OCI-LY3 (cell line): Measurements from ENCODE around the gene EDNRB.

Experiments used
- H2AFZ ChIP-seq: fragments of 200-600, 300-600 bp; shearing (Covaris generic); 2 replicates; pipeline ENCODE4 v1.6.0; 2014; ENCODE audit warnings: antibody characterized with exemption, low read depth, low read length
- H3K27ac ChIP-seq: fragments of 200-600, 300-600 bp; sonication (generic); 2 replicates; pipeline ENCODE4 v1.5.1; 2014; ENCODE audit warnings: mild to moderate bottlenecking, low read length, moderate library complexity, mixed read lengths
- H3K27me3 ChIP-seq: fragments of 200-600, 300-600 bp; sonication (generic); 2 replicates; pipeline ENCODE4 v1.6.1; 2014; ENCODE audit warnings: low read depth, low read length, mixed read lengths
- H3K36me3 ChIP-seq: fragments of 200-600, 300-600 bp; sonication (generic); replicated peaks from 2 replicates; pipeline ENCODE3; 2014; ENCODE audit warnings: low read depth, low read length, mixed read lengths
- H3K4me1 ChIP-seq: fragments of 300-600, 200-600 bp; sonication (generic); 2 replicates; pipeline ENCODE4 v1.6.1; 2014; ENCODE audit warnings: low read length, mixed read lengths
- H3K4me2 ChIP-seq: fragments of 200-600, 300-600 bp; sonication (generic); 2 replicates; pipeline ENCODE4 v1.6.1; 2014; ENCODE audit warnings: low read length, mixed read lengths
- H3K4me3 ChIP-seq: fragments of 300-600, 200-600 bp; sonication (generic); 2 replicates; pipeline ENCODE4 v1.5.1; 2014; ENCODE audit warnings: antibody characterized with exemption, mild to moderate bottlenecking, low read length, moderate library complexity
- H3K79me2 ChIP-seq: fragments of 300-600, 200-600 bp; shearing (Covaris generic); 2 replicates; pipeline ENCODE4 v1.6.1; 2014; ENCODE audit warnings: mild to moderate bottlenecking, low read length, mixed read lengths
- H3K9ac ChIP-seq: fragments of 300-600, 200-600 bp; shearing (Covaris generic); 2 replicates; pipeline ENCODE4 v1.6.0; 2014; ENCODE audit warnings: mild to moderate bottlenecking, low read length, moderate library complexity
- H3K9me3 ChIP-seq: fragments of 200-600, 300-600 bp; shearing (Covaris generic); 2 replicates; pipeline ENCODE4 v1.6.1; 2014; ENCODE audit warnings: low read length, mixed read lengths; ENCODE audit not compliant: insufficient read depth
- H4K20me1 ChIP-seq: fragments of 200-600, 300-600 bp; sonication (generic); 2 replicates; pipeline ENCODE4 v1.6.1; 2016; ENCODE audit warnings: low read length, mixed read lengths; ENCODE audit not compliant: insufficient read depth
- EZH2phosphoT487 ChIP-seq: fragments of 200-600 bp; shearing (Covaris generic); IDR thresholded peaks from 2 replicates; pipeline ENCODE4 v1.6.1; 2018; ENCODE audit warnings: antibody characterized with exemption, mixed run types, low read depth
- TF ChIP-seq, protein P1 (sequence below): fragments of 200-600, 300-600 bp; sonication (generic); IDR thresholded peaks from 2 replicates; pipeline ENCODE4 v1.5.1; 2014; ENCODE audit warnings: antibody characterized with exemption, low read length, low read depth

The EDNRB gene

DNA sequence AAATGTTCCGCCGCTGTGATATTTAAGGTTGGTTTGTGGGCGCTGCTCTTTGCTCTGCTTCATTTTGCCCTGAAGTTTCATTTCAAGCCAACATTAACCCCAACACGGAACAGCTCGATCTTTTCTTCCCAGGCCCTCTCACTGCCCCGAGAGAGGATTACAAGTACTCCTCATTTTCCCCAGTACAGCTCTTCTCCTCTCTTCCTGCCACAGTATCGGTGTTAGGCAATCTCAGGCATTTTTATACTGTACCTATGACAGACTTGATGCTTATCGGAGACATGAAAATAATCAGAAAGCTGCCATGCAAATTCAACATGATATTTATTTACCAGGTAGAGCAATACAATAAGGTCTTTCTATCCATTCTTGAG lies 1.3 kb upstream of the EDNRB start:
- Histone ChIP-seq H3K4me3 (no peak overlapping the region), H3K9ac (no peak overlapping the region), H3K27ac (no peak overlapping the region), H3K36me3 (no peaks in the 10 kb centered on the region), H3K4me2 (no peak overlapping the region), H3K4me1 (no peaks in the 10 kb centered on the region), H4K20me1 (no peaks in the 10 kb centered on the region), H3K27me3 (no peaks in the 10 kb centered on the region), H2AFZ (no peak overlapping the region), H3K79me2 (no peaks in the 10 kb centered on the region), H3K9me3 (no peaks in the 10 kb centered on the region)
- no peak for TF ChIP-seq EZH2phosphoT487
- TF ChIP-seq, protein P1, sequence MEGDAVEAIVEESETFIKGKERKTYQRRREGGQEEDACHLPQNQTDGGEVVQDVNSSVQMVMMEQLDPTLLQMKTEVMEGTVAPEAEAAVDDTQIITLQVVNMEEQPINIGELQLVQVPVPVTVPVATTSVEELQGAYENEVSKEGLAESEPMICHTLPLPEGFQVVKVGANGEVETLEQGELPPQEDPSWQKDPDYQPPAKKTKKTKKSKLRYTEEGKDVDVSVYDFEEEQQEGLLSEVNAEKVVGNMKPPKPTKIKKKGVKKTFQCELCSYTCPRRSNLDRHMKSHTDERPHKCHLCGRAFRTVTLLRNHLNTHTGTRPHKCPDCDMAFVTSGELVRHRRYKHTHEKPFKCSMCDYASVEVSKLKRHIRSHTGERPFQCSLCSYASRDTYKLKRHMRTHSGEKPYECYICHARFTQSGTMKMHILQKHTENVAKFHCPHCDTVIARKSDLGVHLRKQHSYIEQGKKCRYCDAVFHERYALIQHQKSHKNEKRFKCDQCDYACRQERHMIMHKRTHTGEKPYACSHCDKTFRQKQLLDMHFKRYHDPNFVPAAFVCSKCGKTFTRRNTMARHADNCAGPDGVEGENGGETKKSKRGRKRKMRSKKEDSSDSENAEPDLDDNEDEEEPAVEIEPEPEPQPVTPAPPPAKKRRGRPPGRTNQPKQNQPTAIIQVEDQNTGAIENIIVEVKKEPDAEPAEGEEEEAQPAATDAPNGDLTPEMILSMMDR: no peak

DNA sequence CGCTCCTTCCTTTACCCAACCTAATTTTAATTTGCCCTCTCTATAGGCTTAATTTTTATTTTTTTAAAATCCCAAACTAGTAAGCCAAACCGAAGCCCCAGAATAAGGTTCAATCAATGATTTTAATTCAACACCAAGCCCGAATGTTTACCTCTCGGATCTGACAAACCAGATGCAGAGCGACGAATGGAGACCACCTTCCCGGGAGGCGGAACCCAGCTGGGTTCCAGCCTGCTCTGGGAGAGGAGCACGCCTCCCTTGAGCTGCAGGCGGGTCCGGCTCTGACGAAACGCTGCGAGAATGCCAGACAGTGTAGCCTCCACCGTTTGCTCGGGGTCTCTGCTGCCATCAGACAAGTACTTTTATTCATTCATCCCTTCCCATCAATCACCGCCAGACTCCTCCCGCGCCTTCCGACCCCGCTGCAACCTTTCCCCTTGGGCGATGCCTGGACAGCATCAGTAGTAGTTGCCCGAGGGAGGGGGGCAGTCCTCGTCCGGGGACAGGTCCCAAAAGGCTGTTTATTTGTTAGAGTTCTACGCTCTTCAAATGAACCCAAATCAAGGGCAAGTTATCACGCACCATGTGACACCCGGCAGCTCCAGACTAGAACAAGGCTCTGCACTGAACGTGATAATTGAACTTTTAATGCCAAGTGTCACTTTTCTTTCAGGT lies 752 bp upstream of the EDNRB start:
- TF ChIP-seq, protein P1: no peak
- no peak for TF ChIP-seq EZH2phosphoT487
- H2AFZ ChIP-seq: no peak overlapping the region
- no peak overlapping the region for H3K27ac ChIP-seq
- no peaks in the 10 kb centered on the region for H3K9me3 ChIP-seq
- no peaks in the 10 kb centered on the region for H3K36me3 ChIP-seq
- no peak overlapping the region for H3K4me2 ChIP-seq
- no peak overlapping the region for H3K4me3 ChIP-seq
- no peaks in the 10 kb centered on the region for H4K20me1 ChIP-seq
- H3K79me2 ChIP-seq: no peaks in the 10 kb centered on the region
- no peaks in the 10 kb centered on the region for H3K4me1 ChIP-seq
- no peaks in the 10 kb centered on the region for H3K27me3 ChIP-seq
- H3K9ac ChIP-seq: no peak overlapping the region

DNA sequence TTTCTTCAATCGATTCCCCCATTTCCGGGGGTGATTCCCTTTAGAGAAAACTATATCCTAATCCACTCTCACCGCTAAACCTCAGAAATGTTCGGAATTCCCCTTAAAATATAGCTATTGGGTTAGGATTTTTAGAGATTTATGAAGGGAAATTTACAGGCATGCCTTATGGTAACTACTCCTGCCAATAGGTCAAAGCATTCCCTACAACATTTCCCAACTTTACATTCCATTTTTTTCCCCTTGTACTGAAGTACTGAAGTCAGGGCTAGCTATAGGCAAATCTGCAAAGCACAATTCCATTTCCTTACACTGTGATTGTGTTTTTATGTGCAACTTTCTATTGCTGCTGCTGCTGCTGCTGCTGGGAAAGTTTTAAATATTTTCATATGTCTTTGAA lies 2.1 kb downstream of the EDNRB start:
- Histone ChIP-seq H3K9ac (no peak overlapping the region), H3K27ac (no peak overlapping the region), H3K4me3 (no peak overlapping the region), H3K4me1 (no peaks in the 10 kb centered on the region), H3K9me3 (no peaks in the 10 kb centered on the region), H3K27me3 (no peaks in the 10 kb centered on the region), H3K79me2 (no peaks in the 10 kb centered on the region), H4K20me1 (no peaks in the 10 kb centered on the region), H3K36me3 (no peaks in the 10 kb centered on the region), H2AFZ (no peak overlapping the region), H3K4me2 (no peak overlapping the region)
- no peak for TF ChIP-seq EZH2phosphoT487
- TF ChIP-seq, protein P1: no peak

DNA sequence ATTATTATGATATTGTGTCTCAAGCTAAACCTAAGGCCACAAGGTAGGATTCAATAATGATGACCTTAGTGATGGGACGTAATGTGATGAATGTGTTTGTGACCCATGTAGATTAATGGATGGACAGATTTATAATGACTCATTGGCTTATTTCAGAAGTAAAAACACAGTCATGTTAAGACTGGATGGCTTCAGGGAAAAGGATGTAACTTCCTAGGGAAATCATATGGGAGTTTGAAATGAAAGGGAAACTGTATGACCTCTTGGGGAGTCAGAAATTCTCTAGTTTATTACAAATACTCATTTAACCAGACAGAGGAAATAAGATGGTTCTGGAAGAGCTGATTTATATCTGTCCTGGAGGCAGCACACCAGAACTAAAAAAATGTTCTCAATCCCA lies 2.9 kb downstream of the EDNRB start:
- Histone ChIP-seq H3K79me2 (no peaks in the 10 kb centered on the region), H3K27me3 (no peaks in the 10 kb centered on the region), H4K20me1 (no peaks in the 10 kb centered on the region), H3K4me3 (no peak overlapping the region), H3K4me1 (no peaks in the 10 kb centered on the region), H3K4me2 (no peak overlapping the region), H2AFZ (no peak overlapping the region), H3K9me3 (no peaks in the 10 kb centered on the region), H3K36me3 (no peaks in the 10 kb centered on the region), H3K9ac (no peak overlapping the region), H3K27ac (no peak overlapping the region)
- TF ChIP-seq EZH2phosphoT487: no peak
- TF ChIP-seq, protein P1: no peak
